Nucleus accumbens (tissue), 56 donors: ENCODE data around the gene MOG.
"Not testable (repeated sequence)": the region's sequence is repeated elsewhere in the genome, so short reads cannot be mapped to it uniquely, and the experiment has no call there.

Source experiments
- DNase-seq, 56 donors: peaks; one replicate each; lab custom pipeline; 2025; lab: John Stamatoyannopoulos, UW

MOG gene

GRCh38 chr6:29633534-29633905 lies 23.4 kb upstream of the MOG start:
- peak in 3 of 56 donors; percentile 49 to 63 (median 58) for DNase-seq

- no peak for DNase-seq
Observed at GRCh38 chr6:29637247-29637646, 19.6 kb upstream of the MOG start.

GRCh38 chr6:29641430-29642148 lies 15.3 kb upstream of the MOG start:
- no peak for DNase-seq

GRCh38 chr6:29647927-29648642 lies 8.8 kb upstream of the MOG start:
- DNase-seq: no peak

- peak; percentile 73 to 100 (median 96) for DNase-seq
Observed at GRCh38 chr6:29649701-29650673, 6.9 kb upstream of the MOG start.

GRCh38 chr6:29651413-29652197 lies 5.3 kb upstream of the MOG start:
- DNase-seq: no peak

GRCh38 chr6:29652198-29652584 lies 4.7 kb upstream of the MOG start:
- no peak for DNase-seq

- DNase-seq: peak in 24 of 56 donors; percentile 3 to 83 (median 35)
Observed at GRCh38 chr6:29653452-29654038, 3.3 kb upstream of the MOG start.

- DNase-seq: peak in 4 of 56 donors; percentile 8 to 24 (median 20)
Observed at GRCh38 chr6:29655658-29656057, 1.2 kb upstream of the MOG start.

- DNase-seq: peak in 15 of 56 donors; percentile 9 to 39 (median 26)
Observed at GRCh38 chr6:29656157-29656556, 735 bp upstream of the MOG start.

- DNase-seq: no peak
Observed at GRCh38 chr6:29661071-29661470, 4.2 kb downstream of the MOG start.

- DNase-seq: not testable (repeated sequence)
Observed at GRCh38 chr6:29661502-29662141, 4.7 kb downstream of the MOG start.

GRCh38 chr6:29663300-29664042 lies 6.6 kb downstream of the MOG start:
- no peak for DNase-seq

- DNase-seq: no peak
Observed at GRCh38 chr6:29665942-29666825, 9.3 kb downstream of the MOG start.

- DNase-seq: no peak
Observed at GRCh38 chr6:29666826-29667130, 9.9 kb downstream of the MOG start.

- no peak for DNase-seq
Observed at GRCh38 chr6:29667158-29667557, 10.3 kb downstream of the MOG start.

GRCh38 chr6:29671026-29671425 lies 14.1 kb downstream of the MOG start:
- DNase-seq: no peak

GRCh38 chr6:29672116-29672515 lies 15.2 kb downstream of the MOG start:
- DNase-seq: not testable (repeated sequence)
